Measurements from ENCODE around the gene ATP2B1. TPM values are rescaled to one million over a fixed set of nuclear protein-coding genes. Genes with fewer than 3 reads are reported as not detected.

ATP2B1 gene
- total and polyA plus RNA-seq, 8 donors, result 4.3 to 22.4 (median 14.4) TPM

DNA sequence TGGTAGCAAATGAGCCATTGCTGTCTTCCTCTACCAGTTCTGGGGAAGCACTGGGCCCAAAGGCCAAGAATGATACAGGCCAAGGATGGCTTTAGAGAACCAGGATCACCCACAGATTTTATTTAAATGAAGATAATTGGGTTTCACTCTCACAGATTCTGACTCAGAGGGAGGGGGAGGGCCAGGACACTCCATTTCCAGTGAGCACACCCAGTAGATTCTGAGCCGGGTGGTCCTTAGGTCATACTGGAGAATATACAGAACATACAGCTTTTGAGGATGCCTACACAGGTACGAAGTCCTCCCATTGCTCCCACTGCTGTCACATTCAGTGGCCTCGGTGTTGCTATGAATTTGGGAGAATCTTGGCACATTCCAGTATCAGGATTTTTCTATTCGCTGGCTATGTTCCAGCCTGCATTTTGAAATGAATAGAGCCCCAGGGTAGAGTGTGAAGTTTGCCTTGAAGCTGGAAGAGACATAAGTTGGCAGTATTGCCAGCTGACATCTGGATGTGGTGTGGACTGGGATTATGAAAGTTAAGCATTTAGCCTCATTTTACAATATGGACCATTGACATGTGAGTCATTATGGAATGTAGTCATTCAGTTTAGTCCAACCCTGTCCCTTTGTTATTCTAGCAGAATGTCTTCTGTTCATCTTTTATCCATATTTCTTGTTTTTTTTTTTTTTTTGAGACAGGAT lies 137.0 kb downstream of the ATP2B1 start:
- DNase-seq (no peak), FAIRE-seq (no peak), ATAC-seq (no peak)
- H3K27ac ChIP-seq, result no peak overlapping the region
- TF ChIP-seq CTCF (IDR thresholded peaks at IDR 0.05), result no peak
- intact Hi-C loops (cut with DNase I), result no loop called here
- peaks cover 0 to 9% (median 0%) of the 10 kb centered on the region in 3 donors for H3K4me1 ChIP-seq
- 90 to 95% methylated on average over 4 of the region's 4 CpGs for WGBS, 2 donors
- H3K36me3 ChIP-seq, result no peaks in the 10 kb centered on the region
- no peaks in the 10 kb centered on the region for H3K27me3 ChIP-seq
- no peak overlapping the region for H3K4me3 ChIP-seq
- H3K9me3 ChIP-seq, result no peaks in the 10 kb centered on the region

GRCh38 chr12:89568484-89568883 lies 140.2 kb downstream of the ATP2B1 start:
- intact Hi-C loops (cut with DNase I), result no loop called here
- FAIRE-seq, result no peak
- Histone ChIP-seq H3K36me3 (no peaks in the 10 kb centered on the region), H3K27ac (no peak overlapping the region), H3K27me3 (no peaks in the 10 kb centered on the region), H3K4me1 (no peaks in the 10 kb centered on the region), H3K9me3 (no peaks in the 10 kb centered on the region), H3K4me3 (no peak overlapping the region)
- no peak for DNase-seq
- 80 to 83% methylated on average over 5 of the region's 5 CpGs for WGBS, 2 donors
- ATAC-seq, result no peak
- no peak for TF ChIP-seq CTCF (IDR thresholded peaks at IDR 0.05)

DNA sequence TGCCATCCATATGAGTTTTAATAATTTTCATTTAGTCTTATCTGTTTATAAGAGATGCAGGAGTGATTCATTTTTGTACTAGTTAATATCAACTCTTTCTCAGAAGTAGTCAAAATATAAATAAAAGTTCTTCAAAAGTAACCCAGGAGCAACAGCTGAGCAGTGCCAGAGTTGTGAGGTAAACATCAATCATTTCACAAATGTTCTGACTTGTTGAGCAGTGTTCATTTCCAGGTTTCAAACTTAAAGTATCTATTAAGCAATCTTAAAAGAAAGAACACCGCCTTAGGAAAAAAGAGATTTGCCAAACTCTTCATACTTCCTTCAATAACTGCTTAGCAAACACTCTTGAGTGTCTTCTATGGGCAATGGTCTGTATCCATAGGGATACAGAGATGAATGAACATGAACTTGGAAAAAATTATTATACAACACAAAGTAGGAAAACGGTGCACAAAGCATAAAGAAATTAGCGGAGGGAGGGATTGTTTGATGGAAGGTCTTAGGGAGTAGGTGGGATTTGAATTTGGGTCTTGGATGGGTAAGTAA lies 140.9 kb downstream of the ATP2B1 start:
- no peaks in the 10 kb centered on the region for H3K9me3 ChIP-seq
- no peak for FAIRE-seq
- no peak for TF ChIP-seq CTCF (IDR thresholded peaks at IDR 0.05)
- no peaks in the 10 kb centered on the region for H3K27me3 ChIP-seq
- H3K4me1 ChIP-seq, result no peaks in the 10 kb centered on the region
- no peak for ATAC-seq
- no peak overlapping the region for H3K27ac ChIP-seq
- intact Hi-C loops (cut with DNase I), result no loop called here
- no peak overlapping the region for H3K4me3 ChIP-seq
- DNase-seq, result no peak
- 91 to 93% methylated on average over 3 of the region's 3 CpGs for WGBS, 2 donors
- H3K36me3 ChIP-seq, result no peaks in the 10 kb centered on the region

- Histone ChIP-seq H3K4me3 (no peak overlapping the region), H3K4me1 (no peaks in the 10 kb centered on the region), H3K27me3 (no peaks in the 10 kb centered on the region), H3K9me3 (no peaks in the 10 kb centered on the region), H3K27ac (no peak overlapping the region), H3K36me3 (no peaks in the 10 kb centered on the region)
- FAIRE-seq, result no peak
- intact Hi-C loops (cut with DNase I), result no loop called here
- TF ChIP-seq CTCF (IDR thresholded peaks at IDR 0.05), result no peak
- ATAC-seq, result no peak
- DNase-seq, result no peak
Measured at GRCh38 chr12:89566615-89567014, 142.0 kb downstream of the ATP2B1 start.

DNA sequence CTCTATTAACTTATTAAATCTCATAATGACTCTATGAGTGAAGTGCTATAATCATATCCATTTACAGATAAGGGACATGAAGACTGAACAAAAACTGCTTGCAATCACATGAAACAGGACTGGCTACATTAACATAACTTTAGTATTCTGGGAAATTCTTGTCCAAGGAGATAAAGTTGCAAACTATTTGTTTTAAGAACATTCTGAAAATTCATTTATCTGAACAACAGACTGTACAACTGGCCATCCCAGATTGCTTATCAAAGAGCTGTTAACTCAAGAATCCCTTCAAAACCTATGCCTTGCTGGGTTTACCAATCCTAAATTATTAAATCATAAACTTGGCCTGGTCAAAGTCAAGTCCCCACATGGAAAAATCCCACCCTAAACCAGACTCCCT lies 143.6 kb downstream of the ATP2B1 start:
- intact Hi-C loops (cut with DNase I), result no loop called here
- no peak for ATAC-seq

More for the DNA sequence above, 143.6 kb downstream of the ATP2B1 start:
- no peaks in the 10 kb centered on the region for H3K9me3 ChIP-seq
- no peak for DNase-seq
- H3K36me3 ChIP-seq, result no peaks in the 10 kb centered on the region
- no peaks in the 10 kb centered on the region for H3K27me3 ChIP-seq
- H3K4me3 ChIP-seq, result no peak overlapping the region
- H3K4me1 ChIP-seq, result no peaks in the 10 kb centered on the region
- FAIRE-seq, result no peak
- no peak for TF ChIP-seq CTCF (IDR thresholded peaks at IDR 0.05)
- no peak overlapping the region for H3K27ac ChIP-seq

All from pancreas (tissue), 10 donors.